ENCODE data around the gene COL9A3. TPM values are rescaled to one million over a fixed set of nuclear protein-coding genes. Genes with fewer than 3 reads are reported as not detected.

Gene COL9A3
- total and polyA plus RNA-seq, 2 of the 8 experiments (the other 6 are each of a cell fraction or from before 2014, with no cell fraction given) = 21.7 to 80.1 TPM

DNA sequence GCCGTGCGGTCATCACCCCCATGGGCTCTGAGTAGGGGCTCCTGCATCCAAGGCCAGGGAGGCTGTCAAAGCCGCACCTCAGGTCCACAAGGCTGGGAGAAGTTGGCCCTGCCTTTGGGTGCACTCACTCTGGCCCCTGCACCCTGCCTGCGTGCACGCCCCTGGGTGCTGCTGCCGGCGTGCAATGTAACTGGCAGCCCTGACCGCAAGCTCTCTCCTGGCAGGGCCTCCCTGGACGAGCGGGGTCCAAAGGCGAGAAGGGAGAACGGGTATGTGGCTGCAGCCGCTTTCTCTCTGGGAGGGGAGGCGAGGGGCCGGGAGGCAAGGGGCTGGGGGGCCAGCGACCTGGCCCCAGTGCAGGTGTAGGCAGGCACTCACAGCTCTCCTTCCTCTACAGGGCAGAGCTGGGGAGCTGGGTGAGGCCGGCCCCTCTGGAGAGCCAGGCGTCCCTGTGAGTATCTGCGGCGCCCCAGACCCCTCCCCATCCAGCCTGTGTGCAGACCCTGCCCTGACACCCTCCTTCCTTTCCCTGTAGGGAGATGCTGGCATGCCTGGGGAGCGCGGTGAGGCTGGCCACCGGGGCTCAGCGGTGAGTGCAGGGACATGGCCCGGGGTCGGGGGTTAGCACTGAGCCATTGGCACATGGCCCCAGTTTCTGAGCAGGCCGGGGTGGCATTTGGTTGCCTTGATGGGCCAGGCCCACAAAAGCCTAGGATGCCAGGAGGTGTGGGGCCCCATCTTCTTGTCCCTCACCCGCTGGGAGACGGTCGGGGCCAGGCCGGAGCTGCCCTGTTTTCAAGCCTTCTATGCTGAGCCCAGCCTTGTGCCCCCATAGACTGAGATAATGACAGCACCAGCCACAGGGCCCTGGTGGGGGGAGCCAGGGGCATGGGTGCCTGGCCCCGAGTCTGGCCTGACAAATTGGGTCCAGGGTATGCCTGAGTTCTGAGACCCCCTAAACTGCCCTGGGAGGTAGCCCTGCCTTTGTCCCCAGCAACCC lies 12.7 kb downstream of the COL9A3 start (continued):
- TF ChIP-seq CHD7 (IDR thresholded peaks at IDR 0.05; ENCODE audit: insufficient replicate concordance, low read length) (no peak), NRF1 (IDR thresholded peaks at IDR 0.05; ENCODE audit: low read depth, low read length) (no peak), JUN (IDR thresholded peaks at IDR 0.05; ENCODE audit: low read depth, low read length) (no peak), TEAD4 (IDR thresholded peaks at IDR 0.05; ENCODE audit: low read depth, low read length) (no peak), HDAC6 (IDR thresholded peaks at IDR 0.05; ENCODE audit: low read depth, low read length) (no peak), BRCA1 (IDR thresholded peaks at IDR 0.05; ENCODE audit: low read depth, low read length) (no peak), CREB1 (IDR thresholded peaks at IDR 0.05) (no peak), GTF2F1 (IDR thresholded peaks at IDR 0.05; ENCODE audit: borderline replicate concordance, low read depth, low read length) (no peak), CHD1 (IDR thresholded peaks at IDR 0.05; ENCODE audit: low read depth, low read length) (no peak), SP2 (IDR thresholded peaks at IDR 0.05; ENCODE audit: low read length) (no peak), SP1 (IDR thresholded peaks at IDR 0.05; ENCODE audit: low read depth, low read length) (no peak)

Measured in H1 (cell line).